GM21390 (cell line): ENCODE measurements around the gene KIF19.
"Not testable (repeated sequence)": the region's sequence is repeated elsewhere in the genome, so short reads cannot be mapped to it uniquely, and the experiment has no call there.

ENCODE experiments used
- ATAC-seq: cut with Tn5 transposase; IDR thresholded peaks from one replicate; pipeline ENCODE4 v1.9.1; 2021; ENCODE audit not compliant: unreplicated experiment

Gene KIF19

GRCh38 chr17:74386386-74386785 is 60.4 kb downstream of the KIF19 start:
- ATAC-seq = no peak

- ATAC-seq = no peak
Observed at GRCh38 chr17:74387365-74388218, 61.6 kb downstream of the KIF19 start.

GRCh38 chr17:74389084-74389753 is 63.2 kb downstream of the KIF19 start:
- ATAC-seq = no peak

- no peak for ATAC-seq
Observed at GRCh38 chr17:74389937-74390679, 64.1 kb downstream of the KIF19 start.

- no peak for ATAC-seq
Observed at GRCh38 chr17:74390680-74391653, 64.9 kb downstream of the KIF19 start.

GRCh38 chr17:74391771-74392170 is 65.7 kb downstream of the KIF19 start:
- no peak for ATAC-seq

- ATAC-seq = no peak
Observed at GRCh38 chr17:74392848-74393247, 66.8 kb downstream of the KIF19 start.

GRCh38 chr17:74393346-74393942 is 67.4 kb downstream of the KIF19 start:
- ATAC-seq = no peak

- ATAC-seq = no peak
Observed at GRCh38 chr17:74394275-74394950, 68.4 kb downstream of the KIF19 start.

- no peak for ATAC-seq
Observed at GRCh38 chr17:74394977-74395376, 69.0 kb downstream of the KIF19 start.

- no peak for ATAC-seq
Observed at GRCh38 chr17:74396567-74396966, 70.5 kb downstream of the KIF19 start.

GRCh38 chr17:74402048-74402447 is 76.0 kb downstream of the KIF19 start:
- no peak for ATAC-seq

- ATAC-seq = no peak
Observed at GRCh38 chr17:74403512-74404137, 77.6 kb downstream of the KIF19 start.

GRCh38 chr17:74404218-74404617 is 78.2 kb downstream of the KIF19 start:
- no peak for ATAC-seq

- no peak for ATAC-seq
Observed at GRCh38 chr17:74404789-74405188, 78.8 kb downstream of the KIF19 start.

- ATAC-seq = not testable (repeated sequence)
Observed at GRCh38 chr17:74405311-74405710, 79.3 kb downstream of the KIF19 start.
